Urinary bladder (tissue), 4 donors: ENCODE data around the gene ARL11. TPM values are rescaled to one million over a fixed set of nuclear protein-coding genes. Genes with fewer than 3 reads are reported as not detected.

ENCODE experiments used
- DNase-seq: peaks from one replicate; pipeline ENCODE4 v3.0.0-alpha.2; 2015; ENCODE audit errors: extremely low spot score
- H3K27ac ChIP-seq: one replicate; pipeline ENCODE4 v1.5.1; 2013; ENCODE audit warnings: low read depth, mild to moderate bottlenecking, moderate library complexity
- H3K36me3 ChIP-seq: one replicate; pipeline ENCODE4 v1.6.1; 2013; ENCODE audit warnings: mild to moderate bottlenecking, moderate library complexity; ENCODE audit not compliant: insufficient read depth
- H3K4me1 ChIP-seq: one replicate; pipeline ENCODE4 v1.6.1; 2013; ENCODE audit warnings: mild to moderate bottlenecking, moderate library complexity; ENCODE audit not compliant: insufficient read depth
- H3K4me3 ChIP-seq: one replicate; pipeline ENCODE4 v1.5.1; 2013; ENCODE audit warnings: low read depth, low read length
- WGBS: extraction: QIAGEN DNeasy Blood & Tissue Kit; methylation state at CpG from one replicate; pipeline ENCODE4 v1.1.7; 2013; 5-methylcytosine and 5-hydroxymethylcytosine counted together
- polyA plus RNA-seq: library from polyadenylated mRNA; stranded (reverse); fragments of 200-250 nt; gene quantifications from one replicate; pipeline ENCODE4 v1.2.3, GENCODE V29; 2013
- total RNA-seq: library from RNA; depleted of rRNA; stranded (reverse); fragments of >200 nt; gene quantifications from one replicate; pipeline ENCODE4 v1.2.3, GENCODE V29; 2014
- donor health status: healthy with polysubstance abuse.
- donor health status: healthy.

ARL11 gene
- total and polyA plus RNA-seq, 2 donors = 0.67 to 0.69 TPM

DNA sequence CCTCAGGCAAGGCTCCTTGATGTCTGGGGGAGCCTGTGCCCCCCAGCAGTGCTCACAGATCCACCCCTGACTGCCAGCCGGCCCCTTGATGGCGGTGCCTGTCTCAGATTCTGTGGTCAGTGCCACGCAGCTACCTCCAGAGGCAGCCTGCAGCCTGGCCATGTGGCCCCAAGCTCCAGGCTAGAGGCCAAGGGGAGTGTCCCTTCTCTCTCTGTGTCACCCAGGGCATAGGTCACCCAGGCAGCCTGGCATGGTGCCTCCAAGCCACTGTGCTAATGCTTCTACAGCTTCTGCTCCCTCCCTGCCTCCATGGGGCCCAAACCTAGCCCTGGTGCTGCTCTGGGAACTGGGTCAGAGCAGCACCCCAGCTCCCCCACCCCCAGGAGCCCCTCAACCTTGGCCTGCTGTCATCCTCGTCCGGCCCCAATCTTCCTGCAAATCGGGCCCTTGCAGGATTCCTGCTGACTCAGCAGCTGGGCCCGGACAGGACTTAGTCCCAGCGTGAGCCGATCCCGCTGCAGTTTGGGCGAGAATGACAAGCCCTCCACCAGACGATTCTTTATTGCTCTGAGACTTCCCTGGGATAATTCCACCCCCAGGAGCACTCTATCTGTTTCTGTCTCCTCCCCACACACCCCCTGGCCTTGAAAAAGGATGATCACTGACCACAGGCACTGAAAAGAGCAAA lies 2.8 kb upstream of the ARL11 start:
- DNase-seq = no peak
- Histone ChIP-seq H3K4me3 (no peak overlapping the region), H3K4me1 (no peaks in the 10 kb centered on the region), H3K27ac (no peak overlapping the region), H3K36me3 (no peaks in the 10 kb centered on the region)
- WGBS = 62% methylated on average over 12 of the region's 12 CpGs

DNA sequence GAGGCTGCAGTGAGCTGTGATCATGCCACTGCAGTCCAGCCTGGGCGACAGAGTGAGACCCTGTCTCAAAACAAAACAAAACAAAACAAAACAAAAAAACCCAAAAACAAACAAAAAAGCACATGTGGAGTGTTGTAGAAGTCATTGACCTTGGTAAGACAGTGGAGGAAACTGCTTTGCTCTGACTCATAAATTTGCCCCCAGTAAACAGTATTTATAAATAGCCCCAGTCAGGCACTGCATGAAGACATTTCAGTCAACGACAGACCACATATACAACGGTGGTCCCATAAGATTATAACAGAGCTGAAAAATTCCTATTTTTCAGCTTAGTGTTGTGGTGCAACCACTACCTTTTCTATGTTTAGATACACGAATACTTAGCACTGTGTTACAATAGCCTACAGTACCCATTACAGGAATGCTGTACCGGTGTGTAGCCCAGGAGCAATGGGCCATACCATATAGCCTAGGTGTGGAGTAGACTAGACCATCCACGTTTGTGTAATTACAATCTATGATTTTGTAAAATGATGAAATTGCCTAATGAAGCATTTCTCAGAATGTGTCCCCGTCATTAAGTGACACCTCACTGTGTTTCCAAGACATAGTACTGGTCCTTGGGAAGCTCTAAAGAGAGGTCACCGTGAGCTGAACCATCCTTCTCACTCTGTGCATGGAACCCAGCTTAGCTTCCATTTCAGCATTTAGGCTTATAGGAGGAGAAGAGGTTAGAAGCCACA lies 1.1 kb downstream of the ARL11 start:
- Histone ChIP-seq H3K36me3 (no peaks in the 10 kb centered on the region), H3K27ac (no peak overlapping the region), H3K4me3 (no peak overlapping the region), H3K4me1 (no peaks in the 10 kb centered on the region)
- DNase-seq = no peak
- 81% methylated on average over 8 of the region's 8 CpGs for WGBS

DNA sequence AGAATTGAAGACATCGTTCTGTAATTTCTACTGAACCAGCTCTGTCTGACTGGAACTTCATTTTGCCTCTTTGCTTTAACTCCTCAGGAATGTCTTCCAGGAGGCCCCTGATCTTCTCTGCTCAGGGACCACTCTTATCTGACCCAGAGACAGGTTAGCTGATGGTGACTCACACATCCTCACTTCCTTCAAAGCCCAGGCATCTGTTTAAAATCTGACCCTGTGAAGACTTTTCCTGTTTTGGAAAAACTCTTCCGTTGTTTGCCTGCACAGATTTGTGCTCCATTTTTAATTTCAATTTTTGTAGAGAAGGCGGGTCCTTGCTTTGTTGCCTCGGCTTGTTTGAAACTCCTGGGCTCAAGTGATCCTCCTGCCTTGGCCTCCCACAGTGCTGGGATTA lies 1.6 kb downstream of the ARL11 start:
- Histone ChIP-seq H3K36me3 (no peaks in the 10 kb centered on the region), H3K27ac (no peak overlapping the region), H3K4me3 (no peak overlapping the region), H3K4me1 (no peaks in the 10 kb centered on the region)
- no peak for DNase-seq
- 82% methylated on average over 4 of the region's 4 CpGs for WGBS

DNA sequence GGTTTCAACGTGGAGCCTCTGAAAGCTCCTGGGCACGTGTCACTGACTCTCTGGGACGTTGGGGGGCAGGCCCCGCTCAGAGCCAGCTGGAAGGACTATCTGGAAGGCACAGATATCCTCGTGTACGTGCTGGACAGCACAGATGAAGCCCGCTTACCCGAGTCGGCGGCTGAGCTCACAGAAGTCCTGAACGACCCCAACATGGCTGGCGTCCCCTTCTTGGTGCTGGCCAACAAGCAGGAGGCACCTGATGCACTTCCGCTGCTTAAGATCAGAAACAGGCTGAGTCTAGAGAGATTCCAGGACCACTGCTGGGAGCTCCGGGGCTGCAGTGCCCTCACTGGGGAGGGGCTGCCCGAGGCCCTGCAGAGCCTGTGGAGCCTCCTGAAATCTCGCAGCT lies 2.3 kb downstream of the ARL11 start:
- Histone ChIP-seq H3K36me3 (no peaks in the 10 kb centered on the region), H3K4me1 (no peaks in the 10 kb centered on the region), H3K27ac (no peak overlapping the region), H3K4me3 (no peak overlapping the region)
- no peak for DNase-seq
- 90% methylated on average over 16 of the region's 16 CpGs for WGBS

DNA sequence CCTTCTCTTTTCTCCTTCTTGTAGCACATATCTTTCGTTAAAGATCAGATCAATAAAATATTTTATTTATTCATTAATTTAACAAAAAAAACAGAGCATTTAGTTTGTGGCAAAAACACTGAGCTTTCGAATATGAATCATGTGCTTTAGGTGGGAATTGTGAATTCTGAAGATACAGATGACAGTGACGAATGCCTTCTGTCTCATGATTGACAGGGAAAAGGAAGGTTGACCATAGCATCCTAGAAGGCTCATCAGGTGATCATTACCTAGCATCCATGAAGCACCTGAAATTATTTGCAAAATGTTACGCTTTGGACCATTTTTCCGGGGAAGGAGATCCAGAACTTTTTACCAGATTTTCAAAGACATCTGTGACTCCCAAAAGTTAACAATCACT lies 3.8 kb downstream of the ARL11 start:
- 89% methylated on average over 5 of the region's 5 CpGs for WGBS
- Histone ChIP-seq H3K4me3 (no peak overlapping the region), H3K36me3 (no peaks in the 10 kb centered on the region)

DNA sequence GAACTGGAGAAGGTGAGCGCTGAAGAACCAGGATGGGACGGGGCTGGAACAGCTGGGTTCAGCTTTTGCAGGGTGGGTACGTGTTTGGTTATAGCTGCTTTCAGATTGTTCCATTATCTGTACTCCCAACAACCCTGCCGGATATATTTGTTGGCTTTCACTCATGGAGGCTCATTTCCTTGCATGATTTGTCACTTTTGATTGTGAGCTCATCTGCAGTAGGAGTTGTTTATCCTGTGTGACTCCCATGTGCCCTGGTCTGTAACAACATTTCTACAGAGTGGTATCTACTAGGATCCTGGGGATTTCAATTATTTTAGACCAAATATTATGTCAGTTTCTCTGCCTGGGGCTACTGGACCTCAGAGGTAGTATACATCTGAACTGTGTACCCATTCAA lies 5.4 kb downstream of the ARL11 start:
- Histone ChIP-seq H3K36me3 (no peaks in the 10 kb centered on the region), H3K27ac (no peak overlapping the region), H3K4me1 (no peaks in the 10 kb centered on the region), H3K4me3 (no peak overlapping the region)
- DNase-seq = no peak
- WGBS = 82% methylated on average over 4 of the region's 4 CpGs

More for the DNA sequence above, 3.8 kb downstream of the ARL11 start:
- Histone ChIP-seq H3K4me1 (no peaks in the 10 kb centered on the region), H3K27ac (no peak overlapping the region)
- DNase-seq = no peak

DNA sequence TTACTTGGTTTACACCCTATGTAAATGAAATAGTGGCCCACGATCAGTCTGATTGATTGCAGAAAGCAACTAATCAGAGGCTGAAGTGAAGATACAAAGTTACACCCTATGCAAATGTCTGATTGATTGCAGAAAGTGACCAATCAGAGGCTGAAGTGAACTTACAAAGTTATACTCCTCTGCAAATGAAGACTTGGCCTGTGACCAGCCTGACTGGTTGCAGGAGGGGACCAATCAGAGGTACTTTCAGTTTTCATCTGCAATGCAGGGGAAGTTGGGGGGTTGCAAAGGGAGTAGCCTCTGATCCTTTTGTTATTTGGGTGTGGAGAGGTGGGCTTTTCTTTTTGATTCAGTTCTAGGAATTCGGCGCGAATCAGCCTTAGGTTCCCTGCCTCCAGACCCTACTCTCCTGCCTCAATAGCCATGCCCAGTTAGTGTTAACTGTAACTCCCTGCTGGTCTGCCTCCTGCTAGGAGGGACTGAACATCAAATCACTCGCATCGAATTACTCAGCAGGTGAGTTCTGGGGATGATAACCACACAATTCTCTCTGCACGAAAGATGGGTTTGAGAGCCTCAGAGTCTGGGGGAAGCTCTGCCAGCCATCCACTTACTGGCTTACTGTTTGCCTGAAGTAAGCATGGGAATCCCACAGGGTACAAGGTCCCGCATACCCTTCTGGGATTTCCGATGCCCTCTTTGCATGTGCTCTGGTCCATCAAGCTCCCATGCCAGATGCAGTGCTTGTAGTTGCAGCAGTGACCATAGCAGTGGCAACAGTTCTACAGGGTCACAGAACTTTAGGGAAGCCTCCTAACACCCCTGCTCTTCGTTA lies 7.5 kb downstream of the ARL11 start:
- Histone ChIP-seq H3K36me3 (no peaks in the 10 kb centered on the region), H3K4me1 (no peaks in the 10 kb centered on the region), H3K27ac (no peak overlapping the region), H3K4me3 (peak overlapping the region; percentile 13)
- WGBS = 50% methylated on average over 10 of the region's 10 CpGs
- peak; percentile 11 for DNase-seq

DNA sequence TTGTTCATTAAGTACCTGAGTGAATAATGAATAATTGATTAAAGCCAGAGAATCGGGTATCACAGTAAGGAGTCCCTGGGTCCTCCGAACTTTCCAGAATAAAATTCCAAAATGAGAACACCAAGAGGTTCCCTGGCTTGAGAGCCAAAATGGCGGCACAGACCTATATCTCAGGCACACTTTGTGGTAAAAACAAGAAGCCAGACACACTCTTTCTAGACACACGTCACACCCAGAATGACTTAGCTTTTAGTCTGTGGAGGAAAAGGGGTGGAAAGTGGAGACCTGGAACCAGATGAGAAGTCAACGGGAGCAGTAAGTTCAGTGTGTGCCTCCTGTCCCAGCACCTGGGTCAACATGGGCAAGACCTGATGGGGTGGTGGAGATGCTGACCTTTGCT lies 8.4 kb downstream of the ARL11 start:
- 97% methylated on average over 5 of the region's 5 CpGs for WGBS
- no peak for DNase-seq
- H3K4me1 ChIP-seq = no peaks in the 10 kb centered on the region
- H3K36me3 ChIP-seq = no peaks in the 10 kb centered on the region
- H3K27ac ChIP-seq = no peak overlapping the region
- H3K4me3 ChIP-seq = no peak overlapping the region

DNA sequence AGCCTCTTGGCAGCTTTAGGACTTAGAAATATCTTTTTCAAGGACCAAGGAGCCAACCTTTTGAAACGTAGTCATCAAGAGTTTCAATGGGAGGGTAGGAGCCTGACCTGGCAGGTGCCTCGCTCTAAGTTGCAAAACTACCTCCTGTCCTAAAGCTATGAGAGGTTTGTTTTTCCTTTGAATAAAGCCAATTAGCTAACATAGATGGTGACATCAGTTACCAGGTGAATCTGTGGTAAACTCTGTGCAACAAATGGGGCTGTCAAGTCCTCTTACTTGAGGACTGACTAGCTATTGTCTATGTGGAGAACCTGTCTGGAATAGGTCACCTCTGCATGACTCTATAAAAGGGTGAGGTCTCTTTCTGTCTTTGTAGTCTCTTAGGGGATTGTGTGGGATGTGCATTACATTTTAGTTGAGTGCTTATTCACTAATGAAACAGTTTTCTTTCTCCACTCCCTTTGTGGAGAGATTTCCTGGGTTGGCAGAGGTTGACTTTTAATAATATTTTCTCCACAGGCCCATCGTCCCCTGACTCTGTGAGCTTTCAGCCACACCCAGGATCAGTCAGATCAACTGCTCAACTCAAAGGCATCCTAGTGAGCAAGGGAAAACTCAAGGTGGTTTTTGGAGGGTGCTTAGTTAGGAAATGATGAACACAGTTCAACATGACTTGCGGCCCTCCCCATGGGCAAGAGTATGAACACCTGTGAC lies 9.9 kb downstream of the ARL11 start:
- no peak for DNase-seq
- Histone ChIP-seq H3K27ac (no peak overlapping the region), H3K36me3 (no peaks in the 10 kb centered on the region), H3K4me1 (no peaks in the 10 kb centered on the region), H3K4me3 (no peak overlapping the region)
- WGBS = 83% methylated on average over 4 of the region's 4 CpGs

DNA sequence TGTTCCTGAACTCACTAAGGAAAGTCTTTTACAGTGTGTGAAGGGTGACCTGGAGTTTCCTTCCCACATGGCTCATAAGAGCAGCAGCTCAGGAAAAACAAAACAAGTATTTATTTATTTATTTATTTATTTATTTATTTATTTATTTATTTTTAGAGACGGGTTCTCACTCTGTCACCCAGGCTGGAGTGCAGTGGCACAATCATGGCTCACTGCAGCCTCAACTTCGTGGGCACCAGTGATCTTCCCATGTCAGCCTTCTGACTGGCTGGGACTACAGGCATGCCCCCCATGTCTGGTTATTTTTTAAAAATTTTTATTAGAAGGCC lies 10.4 kb downstream of the ARL11 start:
- DNase-seq = no peak
- H3K36me3 ChIP-seq = no peaks in the 10 kb centered on the region
- 93% methylated on average over 2 of the region's 2 CpGs for WGBS
- H3K4me3 ChIP-seq = no peak overlapping the region
- H3K27ac ChIP-seq = no peak overlapping the region
- no peaks in the 10 kb centered on the region for H3K4me1 ChIP-seq

DNA sequence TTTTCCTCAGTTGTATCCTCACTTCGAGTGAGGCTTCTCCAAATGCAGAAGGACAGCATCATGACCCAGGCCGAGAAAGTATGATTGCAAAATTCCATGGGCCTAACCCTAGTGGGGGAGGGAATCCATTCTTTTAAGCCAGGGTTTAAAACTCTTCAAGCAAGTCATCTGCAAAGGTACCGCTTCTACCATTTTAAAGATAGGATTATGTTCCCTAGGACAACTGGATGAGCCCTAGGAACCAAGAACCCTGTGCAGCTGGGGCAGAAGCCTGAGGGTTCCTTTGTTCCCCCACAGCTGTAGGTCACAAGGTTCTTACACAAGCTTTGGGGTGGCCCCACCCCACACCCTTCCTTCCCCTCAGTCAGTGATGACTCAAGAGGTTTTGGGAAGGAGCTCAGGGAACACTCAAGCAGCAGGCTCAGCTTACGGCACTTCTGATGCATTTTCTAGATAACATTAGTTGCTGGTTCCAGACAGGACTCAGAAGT lies 13.5 kb downstream of the ARL11 start:
- no peak for DNase-seq
- H3K4me1 ChIP-seq = no peaks in the 10 kb centered on the region
- H3K27ac ChIP-seq = no peak overlapping the region
- no peak overlapping the region for H3K4me3 ChIP-seq
- H3K36me3 ChIP-seq = no peaks in the 10 kb centered on the region
- 78% methylated on average over 4 of the region's 4 CpGs for WGBS

DNA sequence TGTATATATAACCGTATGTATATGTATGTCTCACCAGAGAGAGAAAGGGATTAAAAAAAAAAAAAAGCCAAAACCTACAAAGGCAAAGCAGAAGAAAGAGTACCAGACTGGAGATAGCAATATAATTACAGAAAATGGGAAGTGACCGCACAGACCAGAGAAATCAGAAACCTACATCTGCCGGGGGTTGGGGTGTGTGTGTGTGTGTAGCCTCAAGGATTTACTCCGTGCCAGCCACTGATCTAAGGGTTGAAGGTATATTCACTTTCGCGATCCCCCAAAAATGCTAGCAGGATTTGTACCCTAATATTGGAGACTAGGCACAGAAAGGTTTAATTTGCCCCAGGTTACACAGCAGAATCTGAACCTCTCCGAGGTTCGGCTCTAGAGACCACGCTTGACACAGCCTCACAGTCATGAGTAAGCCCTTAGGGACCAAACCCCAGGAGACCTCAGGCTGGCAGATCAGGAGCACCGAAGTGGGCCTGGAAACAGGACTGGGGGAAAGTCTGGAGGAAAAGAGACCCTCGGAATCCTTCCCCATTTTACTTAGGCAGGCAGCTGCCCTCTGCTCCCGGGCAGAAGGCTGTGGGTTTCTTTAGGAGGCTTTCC lies 14.8 kb downstream of the ARL11 start:
- Histone ChIP-seq H3K4me1 (no peaks in the 10 kb centered on the region), H3K36me3 (no peaks in the 10 kb centered on the region), H3K4me3 (no peak overlapping the region), H3K27ac (no peak overlapping the region)
- whole genome bisulfite sequencing = 89% methylated on average over 12 of the region's 12 CpGs
- no peak for DNase-seq

DNA sequence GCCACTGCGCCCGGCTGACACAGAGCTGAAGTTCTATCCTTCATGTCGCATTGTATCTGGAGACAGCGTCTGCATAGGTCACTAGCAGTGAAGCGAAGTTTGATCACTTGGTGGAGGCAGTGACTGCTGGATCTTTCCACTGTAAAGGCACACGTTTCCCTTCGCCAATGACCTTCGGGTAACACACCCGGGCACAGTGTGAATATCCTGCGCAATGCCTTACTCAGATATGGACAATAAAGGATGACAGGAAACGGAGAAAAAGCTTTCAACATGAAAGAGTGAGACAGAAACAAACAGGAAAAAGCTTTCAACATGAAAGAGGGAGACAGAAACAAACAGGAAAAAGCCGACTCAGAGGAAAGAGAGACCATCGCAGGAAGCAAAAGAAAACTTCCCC lies 17.1 kb downstream of the ARL11 start:
- H3K4me3 ChIP-seq = no peak overlapping the region
- DNase-seq = no peak
- 81% methylated on average over 13 of the region's 13 CpGs for WGBS
- no peaks in the 10 kb centered on the region for H3K36me3 ChIP-seq
- H3K4me1 ChIP-seq = no peaks in the 10 kb centered on the region
- H3K27ac ChIP-seq = no peak overlapping the region
